ENCODE measurements around the gene HTRA3. TPM values are rescaled to one million over a fixed set of nuclear protein-coding genes. Genes with fewer than 3 reads are reported as not detected.

Gene HTRA3
- total RNA-seq, 1 experiment from 2014 or later, result 2.8 TPM

GRCh38 chr4:8305851-8306471, 36.4 kb downstream of the HTRA3 start:
- H3K4me1 ChIP-seq (ENCODE audit: insufficient read depth, low read length), result peaks cover 14% of the 10 kb centered on the region
- no peak for ATAC-seq
- H3K27me3 ChIP-seq (ENCODE audit: low read length), result no peaks in the 10 kb centered on the region
- H3K9me2 ChIP-seq (replicated peaks; ENCODE audit: low read length), result no peaks in the 10 kb centered on the region
- intact Hi-C loops (cut with micrococcal nuclease), result no loop called here
- no peak overlapping the region for H3K4me3 ChIP-seq (ENCODE audit: low read length)
- no peak for DNase-seq
- no peaks in the 10 kb centered on the region for H4K20me1 ChIP-seq (ENCODE audit: low read length)
- TF ChIP-seq EZH2phosphoT487 (IDR thresholded peaks at IDR 0.05; ENCODE audit: borderline replicate concordance, low read length) (no peak), EZH2 (IDR thresholded peaks at IDR 0.05; ENCODE audit: low read length, unreplicated experiment) (no peak), CTCF (conservative IDR thresholded peaks at IDR 0.05; ENCODE audit: low read depth, low read length) (no peak)
- no TSS peak for BruUV-seq (replicated peaks)
- ChIA-PET CTCF (no interaction called here), POLR2A (ENCODE audit: unreplicated experiment) (no interaction called here)
- no peak overlapping the region for H3K27ac ChIP-seq (ENCODE audit: low read length)
- no peak overlapping the region for H3K9ac ChIP-seq (ENCODE audit: low read length)
- no peaks in the 10 kb centered on the region for H3F3A ChIP-seq (ENCODE audit: low read length, unreplicated experiment)
- no peaks in the 10 kb centered on the region for H3K79me2 ChIP-seq (ENCODE audit: low read length)
- H3K36me3 ChIP-seq (ENCODE audit: low read depth, low read length), result no peaks in the 10 kb centered on the region
- H2AFZ ChIP-seq (ENCODE audit: low read length), result no peak overlapping the region
- H3K9me3 ChIP-seq (ENCODE audit: low read length), result no peaks in the 10 kb centered on the region
- no peak overlapping the region for H3K4me2 ChIP-seq (ENCODE audit: low read length)

- ATAC-seq (no peak), DNase-seq (no peak)
- Histone ChIP-seq H3K27me3 (ENCODE audit: low read length) (no peaks in the 10 kb centered on the region), H3K4me3 (ENCODE audit: low read length) (no peak overlapping the region), H2AFZ (ENCODE audit: low read length) (no peak overlapping the region), H3K79me2 (ENCODE audit: low read length) (no peaks in the 10 kb centered on the region), H3K4me1 (ENCODE audit: insufficient read depth, low read length) (peaks cover 14% of the 10 kb centered on the region), H3K27ac (ENCODE audit: low read length) (no peak overlapping the region), H3K9me3 (ENCODE audit: low read length) (no peaks in the 10 kb centered on the region), H3K4me2 (ENCODE audit: low read length) (no peak overlapping the region), H3K9me2 (replicated peaks; ENCODE audit: low read length) (no peaks in the 10 kb centered on the region), H4K20me1 (ENCODE audit: low read length) (no peaks in the 10 kb centered on the region), H3F3A (ENCODE audit: low read length, unreplicated experiment) (no peaks in the 10 kb centered on the region), H3K36me3 (ENCODE audit: low read depth, low read length) (no peaks in the 10 kb centered on the region), H3K9ac (ENCODE audit: low read length) (no peak overlapping the region)
- BruUV-seq (replicated peaks), result no TSS peak
- no peak for TF ChIP-seq EZH2 (IDR thresholded peaks at IDR 0.05; ENCODE audit: low read length, unreplicated experiment)
- TF ChIP-seq CTCF (conservative IDR thresholded peaks at IDR 0.05; ENCODE audit: low read depth, low read length), result no peak
- TF ChIP-seq EZH2phosphoT487 (IDR thresholded peaks at IDR 0.05; ENCODE audit: borderline replicate concordance, low read length), result no peak
- ChIA-PET POLR2A (ENCODE audit: unreplicated experiment) (no interaction called here), CTCF (no interaction called here)
- intact Hi-C loops (cut with micrococcal nuclease), result no loop called here
These were observed 37.0 kb downstream of the HTRA3 start for GRCh38 chr4:8306511-8307021.

- Histone ChIP-seq H2AFZ (ENCODE audit: low read length) (no peak overlapping the region), H3K27ac (ENCODE audit: low read length) (no peak overlapping the region), H4K20me1 (ENCODE audit: low read length) (no peaks in the 10 kb centered on the region), H3K9ac (ENCODE audit: low read length) (no peak overlapping the region), H3K4me2 (ENCODE audit: low read length) (no peak overlapping the region), H3K9me2 (replicated peaks; ENCODE audit: low read length) (no peaks in the 10 kb centered on the region), H3F3A (ENCODE audit: low read length, unreplicated experiment) (no peaks in the 10 kb centered on the region), H3K4me3 (ENCODE audit: low read length) (no peak overlapping the region), H3K9me3 (ENCODE audit: low read length) (no peaks in the 10 kb centered on the region), H3K27me3 (ENCODE audit: low read length) (no peaks in the 10 kb centered on the region), H3K36me3 (ENCODE audit: low read depth, low read length) (no peaks in the 10 kb centered on the region), H3K79me2 (ENCODE audit: low read length) (no peaks in the 10 kb centered on the region), H3K4me1 (ENCODE audit: insufficient read depth, low read length) (peaks cover 14% of the 10 kb centered on the region)
- intact Hi-C loops (cut with micrococcal nuclease), result no loop called here
- no TSS peak for BruUV-seq (replicated peaks)
- TF ChIP-seq EZH2phosphoT487 (IDR thresholded peaks at IDR 0.05; ENCODE audit: borderline replicate concordance, low read length) (no peak), CTCF (conservative IDR thresholded peaks at IDR 0.05; ENCODE audit: low read depth, low read length) (no peak), EZH2 (IDR thresholded peaks at IDR 0.05; ENCODE audit: low read length, unreplicated experiment) (no peak)
- CTCF ChIA-PET, result no interaction called here
- DNase-seq (no peak), ATAC-seq (no peak)
- POLR2A ChIA-PET (ENCODE audit: unreplicated experiment), result no interaction called here
These were observed 37.6 kb downstream of the HTRA3 start for GRCh38 chr4:8307121-8307520.
